ENCODE results near the gene ROS1.

The ROS1 gene

DNA sequence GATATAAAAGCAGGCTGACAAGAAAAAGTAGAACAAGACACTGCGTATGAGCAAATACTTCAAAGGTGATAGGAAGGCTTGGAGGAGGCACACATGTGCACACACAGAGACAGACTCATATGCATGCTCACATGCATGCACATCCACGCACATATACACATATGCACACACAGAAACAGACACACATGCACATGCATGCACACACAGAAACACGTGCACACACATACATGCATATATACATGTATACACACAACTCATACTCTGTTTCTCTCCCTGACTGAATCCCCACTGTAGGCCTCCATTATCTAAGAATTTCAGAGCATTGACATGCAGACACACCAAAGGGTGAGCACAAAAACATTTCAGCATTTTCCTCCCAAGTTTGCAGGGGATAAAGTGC lies 116.7 kb downstream of the ROS1 start:
- ATAC-seq (replicated peaks): no peak
- H3K4me3 Mint-ChIP-seq: no peak overlapping the region

DNA sequence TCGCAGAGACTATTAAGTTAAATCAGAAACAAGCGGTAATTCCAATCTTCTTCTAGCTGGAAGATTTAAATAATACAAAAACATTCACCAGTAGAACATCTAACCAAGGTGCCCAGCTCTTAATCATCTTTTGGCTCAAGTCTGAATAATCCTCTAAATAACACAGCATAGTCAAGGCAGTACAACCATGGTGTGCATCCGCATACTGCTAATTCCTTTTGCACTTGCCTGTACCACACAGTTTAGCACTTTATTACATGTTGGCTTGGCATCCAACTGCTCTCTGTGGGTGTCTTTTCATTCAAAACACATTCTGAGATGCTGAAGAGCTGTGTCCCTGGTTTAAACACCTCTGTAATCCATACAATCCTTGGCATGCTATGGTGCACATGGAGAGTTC lies 118.1 kb downstream of the ROS1 start:
- no peak for ATAC-seq (replicated peaks)
- H3K27me3 Mint-ChIP-seq: peaks cover 27 to 40% of the 10 kb centered on the region in 2 donors
- H3K36me3 Mint-ChIP-seq (ENCODE audit: insufficient read depth): no peaks in the 10 kb centered on the region
- no peak overlapping the region for H3K4me3 Mint-ChIP-seq
- no peak for DNase-seq
- no peaks in the 10 kb centered on the region for H3K4me1 Mint-ChIP-seq (ENCODE audit: low read depth in 2 of 2)
- H3K27ac Mint-ChIP-seq: no peak overlapping the region
- H3K9me3 Mint-ChIP-seq: no peaks in the 10 kb centered on the region

More for the DNA sequence above, 116.7 kb downstream of the ROS1 start:
- Mint-ChIP-seq H3K36me3 (ENCODE audit: insufficient read depth) (no peaks in the 10 kb centered on the region), H3K4me1 (ENCODE audit: low read depth in 2 of 2) (no peaks in the 10 kb centered on the region), H3K27ac (no peak overlapping the region), H3K9me3 (no peaks in the 10 kb centered on the region), H3K27me3 (peaks cover 29 to 43% of the 10 kb centered on the region in 2 donors)
- DNase-seq: no peak

DNA sequence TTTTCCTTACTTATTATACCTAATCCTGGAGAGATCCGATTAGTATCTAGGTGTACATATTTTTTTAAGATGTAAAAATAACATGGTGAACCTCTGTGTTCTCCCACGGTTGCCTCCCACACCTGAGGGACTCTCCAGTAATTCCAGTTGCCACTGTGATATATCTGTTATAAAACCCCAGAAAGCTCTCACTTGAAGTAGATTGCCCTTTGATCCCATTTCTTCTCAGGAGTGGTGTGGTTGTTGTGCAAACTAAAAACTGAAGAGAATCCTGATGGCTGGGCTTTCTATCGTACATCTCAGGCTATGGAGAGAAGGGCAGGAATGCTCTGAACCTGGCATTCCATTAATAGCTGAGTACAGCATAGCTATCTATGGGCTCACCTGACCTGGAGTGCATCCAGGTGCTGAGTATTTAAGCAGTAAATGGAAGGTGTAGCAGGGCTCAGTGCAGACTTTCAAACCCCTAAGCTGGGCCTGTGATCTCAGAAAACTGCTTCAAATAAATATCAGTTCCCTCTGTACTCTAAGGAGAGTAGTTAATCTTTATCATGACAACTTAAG lies 119.4 kb downstream of the ROS1 start:
- H3K36me3 Mint-ChIP-seq (ENCODE audit: insufficient read depth): no peaks in the 10 kb centered on the region
- DNase-seq (no peak), ATAC-seq (replicated peaks) (no peak)
- H3K27me3 Mint-ChIP-seq: peaks cover 17 to 27% of the 10 kb centered on the region in 2 donors
- H3K4me3 Mint-ChIP-seq: no peak overlapping the region
- H3K9me3 Mint-ChIP-seq: no peaks in the 10 kb centered on the region
- no peak overlapping the region for H3K27ac Mint-ChIP-seq
- no peaks in the 10 kb centered on the region for H3K4me1 Mint-ChIP-seq (ENCODE audit: low read depth in 2 of 2)

DNA sequence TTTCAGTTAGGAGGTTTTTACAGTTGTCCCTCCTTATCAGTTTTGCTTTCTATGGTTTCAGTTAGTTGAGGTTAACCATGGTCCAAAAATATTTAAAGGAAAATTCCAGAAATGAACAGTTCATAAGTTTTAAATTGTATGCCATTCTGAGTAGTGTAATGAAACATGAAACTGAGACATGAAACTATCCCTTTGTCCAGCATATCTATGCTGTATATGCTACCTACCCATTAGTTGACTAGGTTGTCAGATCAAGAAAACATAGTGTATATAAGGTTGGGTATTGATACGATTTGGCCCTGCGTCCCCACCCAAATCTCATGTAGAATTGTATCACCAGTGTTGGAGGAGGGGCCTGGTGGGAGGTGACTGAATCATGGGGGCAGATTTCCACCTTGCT lies 121.3 kb downstream of the ROS1 start:
- no peak for ATAC-seq (replicated peaks)
- Mint-ChIP-seq H3K27me3 (peaks cover 12 to 20% of the 10 kb centered on the region in 2 donors), H3K4me1 (ENCODE audit: low read depth in 2 of 2) (no peaks in the 10 kb centered on the region), H3K36me3 (ENCODE audit: insufficient read depth) (no peaks in the 10 kb centered on the region), H3K9me3 (no peaks in the 10 kb centered on the region), H3K27ac (no peak overlapping the region), H3K4me3 (no peak overlapping the region)
- DNase-seq: no peak

DNA sequence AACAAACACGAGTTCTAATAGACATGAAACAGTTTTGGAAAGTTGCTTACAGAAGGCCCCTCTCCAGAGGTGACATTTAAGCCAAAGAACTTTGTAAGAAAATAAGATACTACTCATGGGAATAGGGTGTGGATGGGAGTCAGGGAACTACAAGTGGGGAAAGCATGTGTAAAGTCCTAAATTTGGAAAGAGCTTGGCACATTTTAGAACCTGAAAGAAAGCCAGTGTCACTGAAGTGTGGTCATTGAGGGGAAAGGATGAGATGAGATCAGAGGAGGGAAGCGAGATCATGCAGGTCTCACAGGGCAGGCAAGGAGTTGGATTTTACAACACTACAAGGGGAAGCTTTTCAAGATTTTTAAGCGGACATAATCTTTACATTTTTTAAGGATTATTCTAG lies 122.4 kb downstream of the ROS1 start:
- DNase-seq: no peak
- H3K9me3 Mint-ChIP-seq: no peaks in the 10 kb centered on the region
- H3K27ac Mint-ChIP-seq: no peak overlapping the region
- H3K4me3 Mint-ChIP-seq: no peak overlapping the region
- no peaks in the 10 kb centered on the region for H3K4me1 Mint-ChIP-seq (ENCODE audit: low read depth in 2 of 2)
- no peaks in the 10 kb centered on the region for H3K36me3 Mint-ChIP-seq (ENCODE audit: insufficient read depth)
- no peak for ATAC-seq (replicated peaks)
- peaks cover 12% of the 10 kb centered on the region in 2 donors for H3K27me3 Mint-ChIP-seq

DNA sequence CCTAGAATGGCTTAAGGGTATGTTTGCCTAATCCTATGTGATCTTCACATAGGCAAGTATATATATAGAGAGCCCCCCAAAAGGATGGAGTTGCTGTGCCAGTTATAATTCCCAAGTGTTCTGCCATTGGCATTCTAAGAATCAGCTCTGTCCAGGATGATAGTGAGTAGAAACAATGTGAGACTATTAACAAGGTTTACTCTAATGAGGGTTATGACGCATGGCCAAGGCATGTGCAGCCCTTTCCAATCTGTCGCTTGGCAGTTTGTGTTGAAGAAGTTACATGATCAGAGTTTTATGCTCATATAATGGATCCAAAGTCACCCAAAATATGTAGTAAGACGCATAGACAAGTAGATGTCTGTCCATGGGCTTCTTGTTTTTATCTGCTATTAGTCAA lies 126.8 kb downstream of the ROS1 start:
- no peak for DNase-seq
- no peak overlapping the region for H3K27ac Mint-ChIP-seq
- H3K4me1 Mint-ChIP-seq (ENCODE audit: low read depth in 2 of 2): no peaks in the 10 kb centered on the region
- H3K36me3 Mint-ChIP-seq (ENCODE audit: insufficient read depth): no peaks in the 10 kb centered on the region
- H3K9me3 Mint-ChIP-seq: no peaks in the 10 kb centered on the region
- ATAC-seq (replicated peaks): no peak
- peaks cover 0 to 9% of the 10 kb centered on the region in 2 donors for H3K27me3 Mint-ChIP-seq
- H3K4me3 Mint-ChIP-seq: no peak overlapping the region

DNA sequence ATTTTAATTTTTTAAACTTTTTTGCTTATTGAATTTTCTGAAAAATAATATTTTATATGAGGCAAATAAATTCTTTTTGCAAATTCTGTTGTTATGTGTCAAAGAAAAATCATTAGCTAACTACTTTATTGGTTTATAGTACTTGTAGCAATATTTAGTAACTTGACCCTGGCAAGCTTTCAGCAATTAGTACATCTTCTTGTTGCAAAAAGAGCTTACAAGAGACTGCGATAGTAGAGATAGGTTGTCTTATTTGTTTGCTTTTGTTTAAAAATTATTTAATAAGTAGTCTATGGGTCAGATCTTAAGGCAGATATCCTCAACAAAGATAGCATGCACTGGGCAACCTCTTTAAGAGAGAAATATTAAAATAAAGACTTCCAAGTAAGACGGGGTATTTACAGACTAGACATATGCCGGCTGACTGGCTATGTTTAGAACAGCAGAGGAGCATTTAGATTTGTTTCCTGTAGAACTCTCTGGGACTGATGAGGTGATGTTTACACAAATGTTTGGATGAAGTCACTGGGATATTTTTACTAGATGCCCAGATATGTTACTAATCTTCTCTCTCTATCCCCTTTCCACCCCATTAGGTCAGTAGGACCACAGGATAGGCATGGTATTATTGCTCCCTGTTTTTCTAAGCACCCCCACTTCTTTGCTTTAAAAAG lies 135.4 kb downstream of the ROS1 start:
- no peak overlapping the region for H3K27ac Mint-ChIP-seq
- ATAC-seq (replicated peaks): no peak
- H3K9me3 Mint-ChIP-seq: peaks cover 0 to 4% of the 10 kb centered on the region in 2 donors

GRCh38 chr6:117288083-117288715 lies 137.5 kb downstream of the ROS1 start:
- H3K27ac Mint-ChIP-seq: no peak overlapping the region
- DNase-seq (no peak), ATAC-seq (replicated peaks) (no peak)
- H3K36me3 Mint-ChIP-seq (ENCODE audit: insufficient read depth): no peaks in the 10 kb centered on the region
- H3K4me3 Mint-ChIP-seq: no peak overlapping the region
- H3K4me1 Mint-ChIP-seq (ENCODE audit: low read depth in 2 of 2): no peaks in the 10 kb centered on the region
- H3K9me3 Mint-ChIP-seq: peaks cover 0 to 4% of the 10 kb centered on the region in 2 donors
- H3K27me3 Mint-ChIP-seq: peaks cover 14 to 17% of the 10 kb centered on the region in 2 donors

More for the DNA sequence above, 135.4 kb downstream of the ROS1 start:
- no peak for DNase-seq
- Mint-ChIP-seq H3K36me3 (ENCODE audit: insufficient read depth) (no peaks in the 10 kb centered on the region), H3K27me3 (peaks cover 14 to 18% of the 10 kb centered on the region in 2 donors), H3K4me1 (ENCODE audit: low read depth in 2 of 2) (no peaks in the 10 kb centered on the region), H3K4me3 (no peak overlapping the region)

- Mint-ChIP-seq H3K4me1 (ENCODE audit: low read depth in 2 of 2) (no peaks in the 10 kb centered on the region), H3K4me3 (no peak overlapping the region)
Observed at GRCh38 chr6:117280922-117281321, 144.8 kb downstream of the ROS1 start.

GRCh38 chr6:117276778-117277316 lies 148.9 kb downstream of the ROS1 start:
- DNase-seq (no peak), ATAC-seq (replicated peaks) (no peak)
- no peak overlapping the region for H3K27ac Mint-ChIP-seq
- H3K4me1 Mint-ChIP-seq (ENCODE audit: low read depth in 2 of 2): peaks cover 0 to 5% of the 10 kb centered on the region in 2 donors
- no peak overlapping the region for H3K4me3 Mint-ChIP-seq
- H3K36me3 Mint-ChIP-seq (ENCODE audit: insufficient read depth): no peaks in the 10 kb centered on the region
- peaks cover 36 to 55% of the 10 kb centered on the region in 2 donors for H3K27me3 Mint-ChIP-seq
- no peaks in the 10 kb centered on the region for H3K9me3 Mint-ChIP-seq

More at GRCh38 chr6:117280922-117281321, 144.8 kb downstream of the ROS1 start:
- no peaks in the 10 kb centered on the region for H3K9me3 Mint-ChIP-seq
- no peak overlapping the region for H3K27ac Mint-ChIP-seq
- peaks cover 15 to 26% of the 10 kb centered on the region in 2 donors for H3K27me3 Mint-ChIP-seq
- ATAC-seq (replicated peaks): no peak
- DNase-seq: no peak
- H3K36me3 Mint-ChIP-seq (ENCODE audit: insufficient read depth): no peaks in the 10 kb centered on the region

- H3K4me3 Mint-ChIP-seq: no peak overlapping the region
- H3K27ac Mint-ChIP-seq: no peak overlapping the region
- DNase-seq: no peak
- no peak for ATAC-seq (replicated peaks)
- peaks cover 0 to 5% of the 10 kb centered on the region in 2 donors for H3K4me1 Mint-ChIP-seq (ENCODE audit: low read depth in 2 of 2)
- H3K27me3 Mint-ChIP-seq: peaks cover 37 to 58% of the 10 kb centered on the region in 2 donors
- H3K9me3 Mint-ChIP-seq: no peaks in the 10 kb centered on the region
- H3K36me3 Mint-ChIP-seq (ENCODE audit: insufficient read depth): no peaks in the 10 kb centered on the region
Observed at GRCh38 chr6:117275711-117276110, 150.0 kb downstream of the ROS1 start.

DNA sequence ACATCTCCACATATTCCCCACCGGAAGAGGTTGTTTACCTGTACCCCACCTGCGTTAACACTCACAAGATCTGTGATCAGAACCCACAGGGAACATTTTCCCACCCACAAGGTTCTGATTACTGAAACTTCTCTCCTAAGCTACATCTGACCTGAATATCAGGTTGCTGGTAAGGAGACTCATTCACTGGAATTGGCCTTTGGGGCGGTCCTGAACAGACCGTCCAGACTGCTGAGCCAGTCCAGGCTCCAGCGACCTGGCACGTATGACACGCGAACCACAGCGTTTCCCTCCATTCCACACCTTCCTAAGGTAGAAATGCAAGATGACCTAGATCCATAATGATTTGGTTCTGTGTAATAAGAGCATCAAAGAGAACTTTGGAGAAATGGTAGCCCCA lies 150.5 kb downstream of the ROS1 start:
- Mint-ChIP-seq H3K4me3 (no peak overlapping the region), H3K4me1 (ENCODE audit: low read depth in 2 of 2) (peaks cover 0 to 5% of the 10 kb centered on the region in 2 donors), H3K36me3 (ENCODE audit: insufficient read depth) (no peaks in the 10 kb centered on the region), H3K27me3 (peaks cover 37 to 60% of the 10 kb centered on the region in 2 donors), H3K9me3 (no peaks in the 10 kb centered on the region), H3K27ac (no peak overlapping the region)
- DNase-seq (no peak), ATAC-seq (replicated peaks) (no peak)

DNA sequence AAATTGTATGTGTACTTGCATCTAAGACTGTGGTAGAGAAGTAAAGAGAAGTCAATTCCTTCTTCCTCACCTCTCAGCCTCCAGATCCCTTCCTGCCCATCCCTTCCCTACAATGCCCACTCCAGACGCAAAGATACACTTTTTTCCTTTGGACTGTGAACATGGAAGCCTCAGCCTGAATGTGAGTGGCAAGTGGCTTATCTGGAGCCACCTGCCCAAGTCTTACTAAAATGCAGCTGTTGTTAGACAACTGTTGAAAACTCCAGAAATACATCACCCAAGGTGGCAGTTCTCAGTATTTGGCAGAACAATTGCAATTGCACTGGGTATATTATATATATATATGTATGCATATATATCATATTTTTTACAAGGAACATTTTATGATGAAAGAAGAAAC lies 152.9 kb downstream of the ROS1 start:
- ATAC-seq (replicated peaks) (no peak), DNase-seq (no peak)
- H3K4me1 Mint-ChIP-seq (ENCODE audit: low read depth in 2 of 2): peaks cover 0 to 5% of the 10 kb centered on the region in 2 donors
- H3K27me3 Mint-ChIP-seq: peaks cover 60 to 74% of the 10 kb centered on the region in 2 donors
- H3K36me3 Mint-ChIP-seq (ENCODE audit: insufficient read depth): no peaks in the 10 kb centered on the region
- no peak overlapping the region for H3K4me3 Mint-ChIP-seq
- H3K27ac Mint-ChIP-seq: no peak overlapping the region
- no peaks in the 10 kb centered on the region for H3K9me3 Mint-ChIP-seq

All from effector memory CD8-positive, alpha-beta T cell (primary cell).